ENCODE results near the gene C4orf50.

DNA sequence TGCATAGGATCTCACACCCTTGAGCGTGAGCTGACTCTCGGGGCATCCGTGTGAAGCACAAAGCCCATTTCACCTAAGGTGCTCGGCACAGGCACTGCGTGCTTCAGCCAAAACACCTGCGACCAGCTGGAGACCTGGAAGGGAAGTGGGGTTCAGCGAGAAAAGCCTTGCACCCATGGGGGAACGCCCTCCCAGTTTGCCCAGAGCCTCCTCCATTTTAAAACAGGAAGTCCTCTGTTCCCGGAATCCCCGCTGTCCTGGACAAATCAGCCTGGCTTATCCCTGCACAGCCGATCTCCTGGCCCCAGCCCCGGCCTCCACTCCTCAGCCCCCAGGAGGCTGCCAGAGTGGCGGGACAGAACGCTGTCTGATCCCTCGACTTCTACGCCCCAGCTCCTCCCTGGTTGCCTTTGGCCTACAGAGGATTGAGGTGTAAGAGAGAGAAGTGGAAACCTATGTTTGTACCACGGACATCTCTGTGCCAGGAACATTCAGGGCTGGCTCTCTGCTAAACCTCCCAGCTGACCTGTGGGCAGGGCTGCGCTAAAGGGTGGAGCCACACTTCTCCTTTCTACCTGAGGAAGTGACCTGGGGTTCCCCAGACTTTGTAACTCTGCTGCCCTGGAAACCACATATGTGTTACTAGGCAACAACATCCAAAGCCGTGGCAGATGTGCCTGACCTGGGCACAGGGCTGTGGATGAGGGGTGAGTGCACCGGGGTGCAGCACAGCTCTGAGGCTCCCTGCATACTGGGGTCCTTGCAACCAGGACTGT lies 3.8 kb upstream of the C4orf50 start:
- TF ChIP-seq EZH2phosphoT487 (IDR thresholded peaks at IDR 0.05; ENCODE audit: low read length) = no peak
- TF ChIP-seq, protein P1, sequence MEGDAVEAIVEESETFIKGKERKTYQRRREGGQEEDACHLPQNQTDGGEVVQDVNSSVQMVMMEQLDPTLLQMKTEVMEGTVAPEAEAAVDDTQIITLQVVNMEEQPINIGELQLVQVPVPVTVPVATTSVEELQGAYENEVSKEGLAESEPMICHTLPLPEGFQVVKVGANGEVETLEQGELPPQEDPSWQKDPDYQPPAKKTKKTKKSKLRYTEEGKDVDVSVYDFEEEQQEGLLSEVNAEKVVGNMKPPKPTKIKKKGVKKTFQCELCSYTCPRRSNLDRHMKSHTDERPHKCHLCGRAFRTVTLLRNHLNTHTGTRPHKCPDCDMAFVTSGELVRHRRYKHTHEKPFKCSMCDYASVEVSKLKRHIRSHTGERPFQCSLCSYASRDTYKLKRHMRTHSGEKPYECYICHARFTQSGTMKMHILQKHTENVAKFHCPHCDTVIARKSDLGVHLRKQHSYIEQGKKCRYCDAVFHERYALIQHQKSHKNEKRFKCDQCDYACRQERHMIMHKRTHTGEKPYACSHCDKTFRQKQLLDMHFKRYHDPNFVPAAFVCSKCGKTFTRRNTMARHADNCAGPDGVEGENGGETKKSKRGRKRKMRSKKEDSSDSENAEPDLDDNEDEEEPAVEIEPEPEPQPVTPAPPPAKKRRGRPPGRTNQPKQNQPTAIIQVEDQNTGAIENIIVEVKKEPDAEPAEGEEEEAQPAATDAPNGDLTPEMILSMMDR (IDR thresholded peaks at IDR 0.05; ENCODE audit: low read length) = no peak
- TF ChIP-seq EZH2 (optimal IDR thresholded peaks at IDR 0.05; ENCODE audit: low read depth, low read length) = no peak
